Ovary (tissue), 10 donors: Measurements from ENCODE around the gene PLCB1. TPM values are rescaled to one million over a fixed set of nuclear protein-coding genes. Genes with fewer than 3 reads are reported as not detected.

Experiments used
- DNase-seq, 5 donors: peaks; one replicate each; pipeline ENCODE4 v3.0.0-alpha.2; 2019 to 2020
- H3K27ac ChIP-seq, 2 donors: fragments of 200-600 bp; one replicate each; pipeline versions ENCODE4 v1.5.1 to v1.8.0; 2019 to 2022
- H3K27me3 ChIP-seq: fragments of 200-600 bp; one replicate; pipeline ENCODE4 v1.8.0; 2022
- H3K36me3 ChIP-seq: fragments of 200-600 bp; sonication (generic); one replicate; pipeline ENCODE4 v1.5.1; 2019
- H3K4me1 ChIP-seq: one replicate; pipeline ENCODE4 v1.8.1; 2013; ENCODE audit warnings: mild to moderate bottlenecking, moderate library complexity; ENCODE audit not compliant: insufficient read depth
- H3K4me3 ChIP-seq: fragments of 200-600 bp; sonication (generic); one replicate; pipeline ENCODE4 v1.5.1; 2017
- H3K9me3 ChIP-seq, 2 donors: fragments of 200-600 bp in 1 of 2; sonication (generic) in 1 of 2; one replicate each; pipeline versions ENCODE4 v1.5.1 to v1.8.1; 2013 to 2019; ENCODE audit warnings: mild to moderate bottlenecking in 1 of 2, moderate library complexity in 1 of 2
- CTCF ChIP-seq, 3 donors: fragments of 450-650 bp in 2 of 3; fragments of 200-600 bp in 1 of 3; IDR thresholded peaks; one replicate each; pipeline versions ENCODE4 v1.5.1 to v1.8.0; 2016 to 2022; ENCODE audit warnings: antibody characterized with exemption in 3 of 3, mild to moderate bottlenecking in 1 of 3
- EP300 ChIP-seq: sonication (generic); formaldehyde crosslinking; IDR thresholded peaks from one replicate; pipeline ENCODE4 v1.6.1; 2017; ENCODE audit warnings: antibody characterized with exemption
- POLR2A ChIP-seq: fragments of 450-650 bp; IDR thresholded peaks from one replicate; pipeline ENCODE4 v1.6.1; 2017; ENCODE audit warnings: antibody characterized with exemption, mild to moderate bottlenecking, moderate library complexity
- WGBS, 3 donors: extraction: QIAGEN DNeasy Blood & Tissue Kit in 1 of 3; methylation state at CpG; one replicate each; pipeline versions ENCODE4 v1.1.5 to v1.1.7; 2013 to 2017; 5-methylcytosine and 5-hydroxymethylcytosine counted together
- intact Hi-C, 4 donors: fragments of 100-400 bp; cut with DNase I; formaldehyde crosslinking; loops; one replicate each; pipeline versions ENCODE4 v1.11.0 to v1.15.1; 2022 to 2023
- long read RNA-seq, 3 donors: library from polyadenylated mRNA in 2 of 3; unstranded in 2 of 3; transcript quantifications; one replicate each; pipeline ENCODE4 v2.0.0 and lab custom pipeline, GENCODE V29; 2021 to 2026
- polyA plus RNA-seq, 2 donors: library from polyadenylated mRNA; stranded (reverse); fragments of 200-250 nt in 1 of 2; fragments of 350-450 nt in 1 of 2; fragmentation: Illumina TruSeq in 1 of 2; extraction: RNeasy Lipid Tissue Mini Kit (QIAGEN cat#74804) in 1 of 2; gene quantifications; one replicate each; pipeline ENCODE4 v1.2.3, GENCODE V29; 2013 to 2014
- total RNA-seq, 7 donors: library from RNA; depleted of rRNA in 2 of 7; stranded (reverse); fragments of >200 nt in 2 of 7; fragmentation: NEBNext Ultra II Directional in 3 of 7; extraction: Animal tissue kit (Norgen Biotek cat#: 25700) in 3 of 7; gene quantifications; one replicate each; pipeline versions ENCODE4 v1.1.0 to v1.2.4, GENCODE V29; 2016 to 2023
- donor health status: DM: no; HTN: no; CAD: no; lungs with moderate emphysema.
- donor health status: DM: no; HTN: no; CAD: no.
- donor health status: Bipolar disorder and iron deficiency.
- donor health status: DM: yes; HTN: yes; CAD: no.
- donor health status: DM: no; HTN: no; CAD: no.
- donor health status: DM: yes; HTN: yes; CAD: no.

The PLCB1 gene
- total RNA-seq (10 to 100 TPM in 4 of 7 donors, 1 to 10 TPM in 3; 3.6 to 29.5 (median 10.0) TPM), polyA plus RNA-seq (1 to 10 TPM; 2.9 to 8.3 TPM)
- long read RNA-seq, donor 1, partial matches to known transcripts = 2 of 4 reads
- long read RNA-seq, donor 1, other reads (novel, unspliced or antisense) = 2 of 4 reads
- long read RNA-seq, donor 2 = 0 reads
- long read RNA-seq, donor 3, full-length matches to known transcripts = 3 of 6 reads
- long read RNA-seq, donor 3, partial matches to known transcripts = 1 of 6 reads
- long read RNA-seq, donor 3, other reads (novel, unspliced or antisense) = 2 of 6 reads

- intact Hi-C loops = loop anchor here in 3 of 4 donors (2.0 to 10.0 kb wide), 3 partner anchors 253 to 589 kb away; no protein-coding TSS in a partner anchor
- no peaks in the 10 kb centered on the region for H3K9me3 ChIP-seq
- peaks cover 5% of the 10 kb centered on the region for H3K4me1 ChIP-seq
- peak within 1 kb of the TSS; percentile 55 for H3K4me3 ChIP-seq
- WGBS, 3 donors = 0 to 1% (median 0%) methylated on average over 61 to 65 of the region's 65 CpGs
- H3K36me3 ChIP-seq = no peaks in the 10 kb centered on the region
- TF ChIP-seq POLR2A (no peak), CTCF (IDR thresholded peaks at IDR 0.05) (peak; percentile 18 to 82 (median 73)), EP300 (no peak)
- no peaks in the 10 kb centered on the region for H3K27me3 ChIP-seq
- H3K27ac ChIP-seq = peak within 1 kb of the TSS in 1 of 2 donors; percentile 51
- peak; percentile 75 to 88 (median 84) for DNase-seq
Measured at GRCh38 chr20:8131598-8132483, at the start of gene PLCB1. TSS of gene PLCB1 (plus strand) at chr20:8132266. CDS start at chr20:8132652, 386 bp downstream.

- DNase-seq = peak in 1 of 5 donors; percentile 51
- no peaks in the 10 kb centered on the region for H3K27me3 ChIP-seq
- intact Hi-C loops = no loop called here
- no peaks in the 10 kb centered on the region for H3K36me3 ChIP-seq
- no peak overlapping the region for H3K4me3 ChIP-seq
- no peak for TF ChIP-seq CTCF (IDR thresholded peaks at IDR 0.05)
- TF ChIP-seq POLR2A = no peak
- TF ChIP-seq EP300 = no peak
- no peaks in the 10 kb centered on the region for H3K4me1 ChIP-seq
- H3K27ac ChIP-seq = no peak overlapping the region
- no peaks in the 10 kb centered on the region for H3K9me3 ChIP-seq
Measured at GRCh38 chr20:8082989-8083388, 49.1 kb upstream of the PLCB1 start.

GRCh38 chr20:8089668-8090067 lies 42.4 kb upstream of the PLCB1 start:
- H3K9me3 ChIP-seq = no peaks in the 10 kb centered on the region
- 90 to 95% (median 91%) methylated on average over 5 of the region's 5 CpGs for WGBS, 3 donors
- no peak overlapping the region for H3K4me3 ChIP-seq
- no peak for DNase-seq
- H3K36me3 ChIP-seq = no peaks in the 10 kb centered on the region
- no peaks in the 10 kb centered on the region for H3K27me3 ChIP-seq
- peaks cover 4% of the 10 kb centered on the region for H3K4me1 ChIP-seq
- intact Hi-C loops = no loop called here
- H3K27ac ChIP-seq = no peak overlapping the region
- no peak for TF ChIP-seq CTCF (IDR thresholded peaks at IDR 0.05)
- TF ChIP-seq EP300 = no peak
- no peak for TF ChIP-seq POLR2A

- no peak overlapping the region for H3K4me3 ChIP-seq
- 0 to 3% (median 0%) methylated on average over 1 of the region's 1 CpG for WGBS, 3 donors
- no peaks in the 10 kb centered on the region for H3K36me3 ChIP-seq
- no peaks in the 10 kb centered on the region for H3K27me3 ChIP-seq
- TF ChIP-seq POLR2A (no peak), CTCF (IDR thresholded peaks at IDR 0.05) (no peak), EP300 (no peak)
- H3K4me1 ChIP-seq = peaks cover 6% of the 10 kb centered on the region
- DNase-seq = peak; percentile 62 to 89 (median 85)
- H3K27ac ChIP-seq = no peak overlapping the region
- intact Hi-C loops = no loop called here
- H3K9me3 ChIP-seq = no peaks in the 10 kb centered on the region
Measured at GRCh38 chr20:8094415-8094818, 37.6 kb upstream of the PLCB1 start.
